ENCODE results near the gene RTP3.
"Not testable (repeated sequence)": the region's sequence is repeated elsewhere in the genome, so short reads cannot be mapped to it uniquely, and the experiment has no call there.

The RTP3 gene

GRCh38 chr3:46517016-46517783, 19.4 kb downstream of the RTP3 start:
- FAIRE-seq: peak; percentile 86
- peak; percentile 79 for DNase-seq (ENCODE audit: low spot score)

GRCh38 chr3:46517784-46518181, 20.0 kb downstream of the RTP3 start:
- DNase-seq (ENCODE audit: low spot score) (no peak), FAIRE-seq (no peak)

GRCh38 chr3:46519952-46520351, 22.2 kb downstream of the RTP3 start:
- no peak for DNase-seq (ENCODE audit: low spot score)
- FAIRE-seq: peak; percentile 89

- DNase-seq (ENCODE audit: low spot score) (no peak), FAIRE-seq (no peak)
Observed at GRCh38 chr3:46520531-46520930, 22.8 kb downstream of the RTP3 start.

GRCh38 chr3:46521096-46521495, 23.3 kb downstream of the RTP3 start:
- DNase-seq (ENCODE audit: low spot score) (no peak), FAIRE-seq (no peak)

- FAIRE-seq; DNase-seq (ENCODE audit: low spot score): not testable (repeated sequence)
Observed at GRCh38 chr3:46522201-46522600, 24.4 kb downstream of the RTP3 start.

- FAIRE-seq: no peak
- no peak for DNase-seq (ENCODE audit: low spot score)
Observed at GRCh38 chr3:46523556-46523955, 25.8 kb downstream of the RTP3 start.

- no peak for DNase-seq (ENCODE audit: low spot score)
- no peak for FAIRE-seq
Observed at GRCh38 chr3:46524008-46524407, 26.2 kb downstream of the RTP3 start.

- FAIRE-seq: no peak
- DNase-seq (ENCODE audit: low spot score): no peak
Observed at GRCh38 chr3:46524832-46525231, 27.1 kb downstream of the RTP3 start.

GRCh38 chr3:46527239-46527638, 29.5 kb downstream of the RTP3 start:
- FAIRE-seq (no peak), DNase-seq (ENCODE audit: low spot score) (no peak)

GRCh38 chr3:46533091-46533490, 35.3 kb downstream of the RTP3 start:
- FAIRE-seq (no peak), DNase-seq (ENCODE audit: low spot score) (no peak)

- DNase-seq (ENCODE audit: low spot score): no peak
- no peak for FAIRE-seq
Observed at GRCh38 chr3:46535746-46536145, 38.0 kb downstream of the RTP3 start.

GRCh38 chr3:46536758-46537157, 39.0 kb downstream of the RTP3 start:
- FAIRE-seq: no peak

GRCh38 chr3:46537316-46537715, 39.5 kb downstream of the RTP3 start:
- FAIRE-seq: no peak
- no peak for DNase-seq (ENCODE audit: low spot score)

More at GRCh38 chr3:46536758-46537157, 39.0 kb downstream of the RTP3 start:
- DNase-seq (ENCODE audit: low spot score): no peak

GRCh38 chr3:46537779-46538178, 40.0 kb downstream of the RTP3 start:
- no peak for FAIRE-seq

GRCh38 chr3:46538425-46538802, 40.6 kb downstream of the RTP3 start:
- not testable (repeated sequence) for DNase-seq (ENCODE audit: low spot score); FAIRE-seq

More at GRCh38 chr3:46537779-46538178, 40.0 kb downstream of the RTP3 start:
- DNase-seq (ENCODE audit: low spot score): no peak

- FAIRE-seq (no peak), DNase-seq (ENCODE audit: low spot score) (peak; percentile 26)
Observed at GRCh38 chr3:46538803-46539442, 41.1 kb downstream of the RTP3 start.

- FAIRE-seq (no peak), DNase-seq (ENCODE audit: low spot score) (no peak)
Observed at GRCh38 chr3:46539443-46540005, 41.7 kb downstream of the RTP3 start.

- DNase-seq (ENCODE audit: low spot score) (no peak), FAIRE-seq (no peak)
Observed at GRCh38 chr3:46540550-46540949, 42.8 kb downstream of the RTP3 start.

GRCh38 chr3:46541835-46542234, 44.1 kb downstream of the RTP3 start:
- DNase-seq (ENCODE audit: low spot score): no peak
- no peak for FAIRE-seq

GRCh38 chr3:46542344-46542743, 44.6 kb downstream of the RTP3 start:
- FAIRE-seq: no peak
- no peak for DNase-seq (ENCODE audit: low spot score)

- FAIRE-seq: no peak
Observed at GRCh38 chr3:46542801-46543201, 45.0 kb downstream of the RTP3 start.

More at GRCh38 chr3:46542801-46543201, 45.0 kb downstream of the RTP3 start:
- DNase-seq (ENCODE audit: low spot score): no peak
